H9 (cell line): ENCODE results near the gene DSG4. TPM values are rescaled to one million over a fixed set of nuclear protein-coding genes. Genes with fewer than 3 reads are reported as not detected.

Experiments
- DNase-seq: peaks from one replicate; pipeline ENCODE4 v3.0.0-alpha.2; 2017
- H2AFZ ChIP-seq: one replicate; pipeline ENCODE4 v1.6.1; 2013; ENCODE audit warnings: mild to moderate bottlenecking, low read length, control low read depth, moderate library complexity
- H2AK5ac ChIP-seq: 2 replicates; pipeline ENCODE4 v1.6.1; 2013; ENCODE audit warnings: low read length, control low read depth, mixed read lengths; ENCODE audit not compliant: insufficient read length
- H2BK120ac ChIP-seq: one replicate; pipeline ENCODE4 v1.6.1; 2013; ENCODE audit warnings: low read depth, mild to moderate bottlenecking, low read length, control low read depth, inconsistent platforms; ENCODE audit not compliant: poor library complexity, severe bottlenecking
- H2BK12ac ChIP-seq: 2 replicates; pipeline ENCODE4 v1.6.1; 2013; ENCODE audit warnings: low read length, control low read depth, mixed read lengths, low read depth; ENCODE audit not compliant: insufficient read length
- H2BK15ac ChIP-seq: 2 replicates; pipeline ENCODE4 v1.6.1; 2013; ENCODE audit warnings: low read depth, low read length, control low read depth
- H2BK20ac ChIP-seq: one replicate; pipeline ENCODE4 v1.6.1; 2013; ENCODE audit warnings: low read depth, mild to moderate bottlenecking, low read length, control low read depth, inconsistent platforms; ENCODE audit not compliant: poor library complexity, severe bottlenecking
- H2BK5ac ChIP-seq: 2 replicates; pipeline ENCODE4 v1.6.1; 2013; ENCODE audit warnings: low read length, control low read depth, mixed read lengths; ENCODE audit not compliant: insufficient read length
- H3K14ac ChIP-seq: 2 replicates; pipeline ENCODE4 v1.6.1; 2013; ENCODE audit warnings: low read length, control low read depth; ENCODE audit not compliant: insufficient read depth
- H3K18ac ChIP-seq: 2 replicates; pipeline ENCODE4 v1.6.1; 2013; ENCODE audit warnings: low read depth, mild to moderate bottlenecking, mixed read lengths, low read length, control low read depth; ENCODE audit not compliant: insufficient read length
- H3K23ac ChIP-seq: 2 replicates; pipeline ENCODE4 v1.6.1; 2013; ENCODE audit warnings: low read length, control low read depth, mixed read lengths, low read depth; ENCODE audit not compliant: insufficient read length
- H3K23me2 ChIP-seq: 2 replicates; pipeline ENCODE4 v1.6.1; 2013; ENCODE audit warnings: low read depth, mild to moderate bottlenecking, mixed read lengths, low read length, control low read depth; ENCODE audit not compliant: insufficient read length, poor library complexity, severe bottlenecking
- H3K27ac ChIP-seq: 2 replicates; pipeline ENCODE4 v1.5.1; 2013; ENCODE audit warnings: low read length, control low read depth, mixed read lengths, low read depth; ENCODE audit not compliant: insufficient read length
- H3K27me3 ChIP-seq: 2 replicates; pipeline ENCODE4 v1.6.1; 2013; ENCODE audit warnings: low read length, control low read depth, inconsistent platforms; ENCODE audit not compliant: insufficient read depth
- H3K4ac ChIP-seq: 2 replicates; pipeline ENCODE4 v1.6.1; 2013; ENCODE audit warnings: low read depth, mild to moderate bottlenecking, control low read depth, inconsistent platforms, low read length, moderate library complexity
- H3K4me1 ChIP-seq: 2 replicates; pipeline ENCODE4 v1.6.1; 2013; ENCODE audit warnings: low read length, control low read depth, inconsistent platforms; ENCODE audit not compliant: insufficient read depth
- H3K4me2 ChIP-seq: 2 replicates; pipeline ENCODE4 v1.6.1; 2013; ENCODE audit warnings: low read length, control low read depth, mixed read lengths; ENCODE audit not compliant: insufficient read length, insufficient read depth
- H3K56ac ChIP-seq: 2 replicates; pipeline ENCODE4 v1.6.1; 2013; ENCODE audit warnings: low read depth, mild to moderate bottlenecking, mixed read lengths, low read length, control low read depth; ENCODE audit not compliant: insufficient read length
- H3K79me1 ChIP-seq: 2 replicates; pipeline ENCODE4 v1.6.1; 2013; ENCODE audit warnings: low read depth, mild to moderate bottlenecking, moderate library complexity, low read length, control low read depth, inconsistent platforms; ENCODE audit not compliant: insufficient read depth, poor library complexity, severe bottlenecking
- H3K79me2 ChIP-seq: 2 replicates; pipeline ENCODE4 v1.6.1; 2013; ENCODE audit warnings: low read length, control low read depth, inconsistent platforms; ENCODE audit not compliant: insufficient read depth
- H3K9ac ChIP-seq: 2 replicates; pipeline ENCODE4 v1.6.1; 2013; ENCODE audit warnings: low read length, control low read depth, mixed read lengths; ENCODE audit not compliant: insufficient read length; ENCODE audit errors: extremely low read depth
- H3K9me3 ChIP-seq: one replicate; pipeline ENCODE4 v1.6.1; 2013; ENCODE audit warnings: low read depth, low read length, inconsistent platforms; ENCODE audit not compliant: control insufficient read depth
- H3T11ph ChIP-seq: one replicate; pipeline ENCODE4 v1.6.1; 2013; ENCODE audit warnings: mild to moderate bottlenecking, low read length, control low read depth, inconsistent platforms
- H4K20me1 ChIP-seq: one replicate; pipeline ENCODE4 v1.6.1; 2013; ENCODE audit not compliant: control insufficient read depth, insufficient read length, insufficient read depth
- H4K5ac ChIP-seq: 2 replicates; pipeline ENCODE4 v1.6.1; 2013; ENCODE audit warnings: low read depth, mild to moderate bottlenecking, mixed read lengths, low read length, control low read depth; ENCODE audit not compliant: insufficient read length
- H4K8ac ChIP-seq: replicated peaks from 2 replicates; pipeline ENCODE4 v1.6.1; 2013; ENCODE audit warnings: low read length, control low read depth, mixed read lengths, low read depth; ENCODE audit not compliant: insufficient read length
- H4K91ac ChIP-seq: 2 replicates; pipeline ENCODE4 v1.6.1; 2013; ENCODE audit warnings: low read depth, mild to moderate bottlenecking, moderate library complexity, mixed read lengths, low read length, control low read depth; ENCODE audit not compliant: insufficient read length
- H3K27ac Mint-ChIP-seq, 3 experiments: 2 replicates in 2 of 3; 3 replicates in 1 of 3; pipeline ENCODE4 v1.8.0; 2020 to 2021; ENCODE audit warnings: mixed read lengths in 3 of 3, mild to moderate bottlenecking in 1 of 3, moderate library complexity in 1 of 3
- H3K27me3 Mint-ChIP-seq: 2 replicates; pipeline ENCODE4 v1.8.0; 2021; ENCODE audit warnings: low read depth, mild to moderate bottlenecking, moderate library complexity, mixed read lengths
- H3K36me3 Mint-ChIP-seq, 3 experiments: 2 replicates in 2 of 3; 3 replicates in 1 of 3; pipeline ENCODE4 v1.8.0; 2020 to 2021; ENCODE audit warnings: low read depth in 3 of 3, mixed read lengths in 3 of 3; ENCODE audit not compliant: insufficient read depth in 1 of 3
- H3K4me1 Mint-ChIP-seq, 2 experiments: 2 replicates each; pipeline ENCODE4 v1.8.0; 2020; ENCODE audit warnings: mixed read lengths in 2 of 2
- H3K4me3 Mint-ChIP-seq, 2 experiments: 2 replicates in 1 of 2; 3 replicates in 1 of 2; pipeline ENCODE4 v1.8.0; 2020 to 2021; ENCODE audit warnings: mild to moderate bottlenecking in 2 of 2, mixed read lengths in 2 of 2, moderate library complexity in 1 of 2
- H3K9me3 Mint-ChIP-seq, 2 experiments: 2 replicates in 1 of 2; 3 replicates in 1 of 2; pipeline ENCODE4 v1.8.0; 2020; ENCODE audit warnings: mild to moderate bottlenecking in 2 of 2, mixed read lengths in 2 of 2, moderate library complexity in 1 of 2
- WGBS: extraction: QIAGEN DNeasy Blood & Tissue Kit; methylation state at CpG from one replicate; pipeline ENCODE4 v1.1.7; 2013; ENCODE audit warnings: missing lambda C conversion rate, low lambda C conversion rate, mixed read lengths; ENCODE audit not compliant: insufficient read length; ENCODE audit errors: extremely low coverage; 5-methylcytosine and 5-hydroxymethylcytosine counted together
- total RNA-seq: library from RNA; stranded (reverse); gene quantifications from 2 replicates; pipeline ENCODE4 v1.2.1, GENCODE V29; 2021
- TF ChIP-seq, protein P1 (sequence below): fragments of 200-600 bp; sonication (generic); conservative IDR thresholded peaks from 3 replicates; pipeline ENCODE4 v1.8.0; 2021; ENCODE audit warnings: antibody characterized with exemption, mild to moderate bottlenecking

DSG4 gene
- total RNA-seq, 1 experiment from 2014 or later, result not detected

- H3K79me1 ChIP-seq, result no peaks in the 10 kb centered on the region
- H2AFZ ChIP-seq, result no peak overlapping the region
- no peak overlapping the region for H2BK15ac ChIP-seq
- H3K18ac ChIP-seq, result no peak overlapping the region
- H2AK5ac ChIP-seq, result no peak overlapping the region
- no peak overlapping the region for H4K8ac ChIP-seq
- H4K20me1 ChIP-seq, result no peaks in the 10 kb centered on the region
- no peaks in the 10 kb centered on the region for H3K9me3 Mint-ChIP-seq
- no peak overlapping the region for H3K4ac ChIP-seq
- 0 out of 4 replicates have a peak, but pooled peaks cover 0 to 3% of the 10 kb centered on the region in 2 experiments for H3K4me1 Mint-ChIP-seq
- no peak overlapping the region for H4K5ac ChIP-seq
- H3T11ph ChIP-seq, result no peak overlapping the region
- H3K9me3 ChIP-seq, result no peaks in the 10 kb centered on the region
- no peak overlapping the region for H2BK5ac ChIP-seq
- H3K4me3 Mint-ChIP-seq, result no peak overlapping the region
- no peaks in the 10 kb centered on the region for H3K36me3 Mint-ChIP-seq
- no peaks in the 10 kb centered on the region for H3K23me2 ChIP-seq
- no peak overlapping the region for H4K91ac ChIP-seq
- no peak overlapping the region for H3K14ac ChIP-seq
- no peaks in the 10 kb centered on the region for H3K4me1 ChIP-seq
- DNase-seq, result no peak
- no peak overlapping the region for H3K27ac ChIP-seq
- no CpG with 5 or more reads among the region's 2 CpGs for WGBS
- H2BK120ac ChIP-seq, result no peak overlapping the region
- no peaks in the 10 kb centered on the region for H3K27me3 ChIP-seq
- no peak overlapping the region for H2BK12ac ChIP-seq
- H3K27ac Mint-ChIP-seq, result no peak overlapping the region
- no peak overlapping the region for H3K23ac ChIP-seq
- no peak overlapping the region for H2BK20ac ChIP-seq
- no peaks in the 10 kb centered on the region for H3K79me2 ChIP-seq
- TF ChIP-seq, protein P1, sequence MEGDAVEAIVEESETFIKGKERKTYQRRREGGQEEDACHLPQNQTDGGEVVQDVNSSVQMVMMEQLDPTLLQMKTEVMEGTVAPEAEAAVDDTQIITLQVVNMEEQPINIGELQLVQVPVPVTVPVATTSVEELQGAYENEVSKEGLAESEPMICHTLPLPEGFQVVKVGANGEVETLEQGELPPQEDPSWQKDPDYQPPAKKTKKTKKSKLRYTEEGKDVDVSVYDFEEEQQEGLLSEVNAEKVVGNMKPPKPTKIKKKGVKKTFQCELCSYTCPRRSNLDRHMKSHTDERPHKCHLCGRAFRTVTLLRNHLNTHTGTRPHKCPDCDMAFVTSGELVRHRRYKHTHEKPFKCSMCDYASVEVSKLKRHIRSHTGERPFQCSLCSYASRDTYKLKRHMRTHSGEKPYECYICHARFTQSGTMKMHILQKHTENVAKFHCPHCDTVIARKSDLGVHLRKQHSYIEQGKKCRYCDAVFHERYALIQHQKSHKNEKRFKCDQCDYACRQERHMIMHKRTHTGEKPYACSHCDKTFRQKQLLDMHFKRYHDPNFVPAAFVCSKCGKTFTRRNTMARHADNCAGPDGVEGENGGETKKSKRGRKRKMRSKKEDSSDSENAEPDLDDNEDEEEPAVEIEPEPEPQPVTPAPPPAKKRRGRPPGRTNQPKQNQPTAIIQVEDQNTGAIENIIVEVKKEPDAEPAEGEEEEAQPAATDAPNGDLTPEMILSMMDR, result no peak
- no peak overlapping the region for H3K9ac ChIP-seq
- H3K4me2 ChIP-seq, result no peak overlapping the region
- no peak overlapping the region for H3K56ac ChIP-seq
- H3K27me3 Mint-ChIP-seq, result no peaks in the 10 kb centered on the region
Measured at GRCh38 chr18:31398191-31398590, 21.6 kb downstream of the DSG4 start.
